SK-N-SH (cell line): Measurements from ENCODE around the gene IFT122. TPM values are rescaled to one million over a fixed set of nuclear protein-coding genes. Genes with fewer than 3 reads are reported as not detected.

ENCODE experiments used
- CTCF ChIA-PET: fragments of 300-600, 350-600 bp; formaldehyde crosslinking; extraction: SDS; loops from one replicate; lab custom pipeline; 2021; lab: Yijun Ruan, JAX
- POLR2A ChIA-PET: fragments of 350-600 bp; sonication (Branson Sonifier 250); formaldehyde crosslinking; extraction: SDS; loops from one replicate; lab custom pipeline; 2020; ENCODE audit warnings: antibody characterized with exemption, inconsistent platforms; lab: Yijun Ruan, JAX
- DNase-seq: peaks from one replicate; pipeline ENCODE4 v3.0.0; 2012
- H2AFZ ChIP-seq: fragments of 200-600 bp; sonication (generic); 2 replicates; pipeline ENCODE4 v1.8.1; 2016; ENCODE audit warnings: antibody characterized with exemption, mild to moderate bottlenecking, low read depth
- H3F3A ChIP-seq: fragments of 200-600 bp; sonication (generic); replicated peaks from 2 replicates; pipeline ENCODE3; 2016; ENCODE audit warnings: antibody characterized with exemption, mild to moderate bottlenecking; ENCODE audit not compliant: insufficient read depth
- H3K27ac ChIP-seq, 2 experiments: fragments of 200-500 bp in 1 of 2; fragments of 200-600 bp in 1 of 2; sonication (Bioruptor generic) in 1 of 2; sonication (generic), shearing (Covaris generic) in 1 of 2; 2 replicates each; pipeline versions ENCODE4 v1.5.1 to v1.6.1; 2014 to 2016; ENCODE audit warnings: low read depth in 2 of 2, inconsistent platforms in 1 of 2, low read length in 1 of 2, mild to moderate bottlenecking in 1 of 2, mixed read lengths in 1 of 2
- H3K27me3 ChIP-seq: fragments of 200-600 bp; sonication (generic), shearing (Covaris generic); 2 replicates; pipeline ENCODE4 v1.6.1; 2016; ENCODE audit warnings: mixed run types; ENCODE audit not compliant: insufficient read depth
- H3K36me3 ChIP-seq, 2 experiments: fragments of 200-500 bp in 1 of 2; fragments of 200-600 bp in 1 of 2; sonication (Bioruptor generic) in 1 of 2; sonication (generic) in 1 of 2; replicated peaks in 1 of 2; 2 replicates each; pipeline versions ENCODE3 to v1.5.1; 2014 to 2016; ENCODE audit warnings: low read length in 1 of 2, mild to moderate bottlenecking in 1 of 2; ENCODE audit not compliant: insufficient read depth in 2 of 2, control insufficient read depth in 1 of 2
- H3K4me1 ChIP-seq, 2 experiments: fragments of 200-500 bp in 1 of 2; fragments of 200-600 bp in 1 of 2; sonication (Bioruptor generic) in 1 of 2; sonication (generic), shearing (Covaris generic) in 1 of 2; 2 replicates each; pipeline versions ENCODE4 v1.5.1 to v1.6.1; 2014 to 2016; ENCODE audit warnings: low read depth in 1 of 2, low read length in 1 of 2, mixed run types in 1 of 2; ENCODE audit not compliant: insufficient read depth in 2 of 2, control insufficient read depth in 1 of 2
- H3K4me2 ChIP-seq: fragments of 200-600 bp; sonication (generic), shearing (Covaris generic); 2 replicates; pipeline ENCODE4 v1.6.1; 2017; ENCODE audit warnings: mixed run types
- H3K4me3 ChIP-seq, 2 experiments: fragments of 200-500 bp in 1 of 2; fragments of 200-600 bp in 1 of 2; sonication (Bioruptor generic) in 1 of 2; sonication (generic), shearing (Covaris generic) in 1 of 2; 2 replicates each; pipeline versions ENCODE4 v1.5.1 to v1.8.1; 2014 to 2016; ENCODE audit warnings: low read depth in 2 of 2, inconsistent platforms in 1 of 2, low read length in 1 of 2, mild to moderate bottlenecking in 1 of 2, mixed read lengths in 1 of 2, moderate library complexity in 1 of 2
- H3K79me2 ChIP-seq: fragments of 200-600 bp; sonication (generic); 2 replicates; pipeline ENCODE4 v1.8.1; 2017; ENCODE audit warnings: mild to moderate bottlenecking; ENCODE audit not compliant: insufficient read depth
- H3K9ac ChIP-seq: fragments of 200-600 bp; sonication (generic); 2 replicates; pipeline ENCODE4 v1.6.1; 2017; ENCODE audit warnings: mixed run types
- H3K9me2 ChIP-seq: fragments of 200-600 bp; sonication (generic); 2 replicates; pipeline ENCODE4 v1.6.1; 2017; ENCODE audit warnings: mixed run types
- H3K9me3 ChIP-seq: fragments of 200-600 bp; sonication (generic); 2 replicates; pipeline ENCODE4 v1.6.1; 2017; ENCODE audit warnings: mixed run types, mild to moderate bottlenecking, moderate library complexity
- H4K20me1 ChIP-seq: fragments of 200-600 bp; sonication (generic); 2 replicates; pipeline ENCODE4 v1.6.1; 2017; ENCODE audit warnings: mild to moderate bottlenecking, mixed run types; ENCODE audit not compliant: insufficient read depth
- CHD2 ChIP-seq: fragments of 150-350 bp; IDR thresholded peaks from 2 replicates; pipeline ENCODE4 v1.6.1; 2018; ENCODE audit warnings: low read length; ENCODE audit not compliant: partially characterized antibody
- EZH2phosphoT487 ChIP-seq: fragments of 200-600 bp; sonication (generic); IDR thresholded peaks from 2 replicates; pipeline ENCODE4 v1.6.1; 2017; ENCODE audit warnings: low read depth, mixed run types, mild to moderate bottlenecking, antibody characterized with exemption, moderate library complexity, borderline replicate concordance
- FOSL2 ChIP-seq: IDR thresholded peaks from 2 replicates; pipeline ENCODE4 v1.4.0; 2012; ENCODE audit warnings: low read depth, mild to moderate bottlenecking, moderate library complexity, borderline replicate concordance
- GATA2 ChIP-seq: sonication (generic); formaldehyde crosslinking; IDR thresholded peaks from 2 replicates; pipeline ENCODE4 v1.5.0; 2020; ENCODE audit warnings: mild to moderate bottlenecking, missing genetic modification reagents
- MXI1 ChIP-seq: IDR thresholded peaks from 2 replicates; pipeline ENCODE4 v1.6.1; 2012; ENCODE audit warnings: mild to moderate bottlenecking, low read depth, low read length, improper control_type of control experiment
- POLR2AphosphoS5 ChIP-seq: IDR thresholded peaks from 2 replicates; pipeline ENCODE4 v1.6.1; 2012; ENCODE audit warnings: low read depth, low read length
- RAD21 ChIP-seq: IDR thresholded peaks from 2 replicates; pipeline ENCODE4 v1.6.1; 2012; ENCODE audit warnings: mild to moderate bottlenecking, low read length
- RCOR1 ChIP-seq: fragments of 150-350 bp; IDR thresholded peaks from 2 replicates; pipeline ENCODE4 v1.6.1; 2017; ENCODE audit warnings: antibody characterized with exemption, low read length
- RFX5 ChIP-seq: IDR thresholded peaks from 2 replicates; pipeline ENCODE4 v1.6.1; 2012; ENCODE audit warnings: mild to moderate bottlenecking, improper control_type of control experiment, low read length
- WGBS: methylation state at CpG from one replicate; pipeline ENCODE4 v1.1.6; 2017; ENCODE audit warnings: low lambda C conversion rate; 5-methylcytosine and 5-hydroxymethylcytosine counted together
- polyA plus RNA-seq, 3 experiments: library from polyadenylated mRNA; depleted of rRNA; stranded (reverse); fragments of >200 nt; gene quantifications; 2 replicates each; pipeline ENCODE4 v1.2.3, GENCODE V29; 2012
- TF ChIP-seq, protein P1 (sequence below): fragments of 150-350 bp; IDR thresholded peaks from 2 replicates; pipeline ENCODE4 v1.6.1; 2017; ENCODE audit warnings: antibody characterized with exemption, low read length, low read depth, borderline replicate concordance
- TF ChIP-seq, protein P2 (sequence below): IDR thresholded peaks from 2 replicates; pipeline ENCODE4 v1.4.0; 2012; ENCODE audit warnings: low read depth
- TF ChIP-seq, protein P3 (sequence below): IDR thresholded peaks from 2 replicates; pipeline ENCODE4 v1.4.0; 2012; ENCODE audit warnings: low read depth, borderline replicate concordance
- TF ChIP-seq, protein P4 (sequence below): fragments of 200-600 bp; sonication (generic); IDR thresholded peaks from 2 replicates; pipeline ENCODE4 v1.6.1; 2017; ENCODE audit warnings: antibody characterized with exemption, mild to moderate bottlenecking, moderate library complexity

The IFT122 gene
- polyA plus RNA-seq, 1 of the 3 experiments (the other 2 are of a cell fraction): 20.1 TPM

DNA sequence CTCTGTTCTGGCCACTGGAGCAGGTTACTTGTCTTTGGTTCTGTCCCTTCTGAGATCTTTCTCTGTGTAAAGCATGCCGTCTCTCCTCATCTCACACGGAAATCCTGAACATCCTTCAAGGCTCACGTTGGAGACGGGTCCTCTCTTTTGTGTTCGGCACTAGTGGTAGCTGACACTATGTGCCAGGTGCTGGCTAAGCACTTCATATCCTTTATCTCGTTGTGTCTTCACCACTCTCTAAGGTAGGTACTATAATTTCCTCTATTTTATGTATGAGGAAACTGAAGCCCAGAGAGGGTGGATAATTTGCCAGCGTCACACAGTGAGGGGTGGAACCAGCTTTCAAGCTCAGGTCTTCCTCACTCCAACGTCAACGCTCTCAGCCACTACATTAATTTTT, 1.2 kb downstream of the IFT122 start:
- H3K27me3 ChIP-seq: no peaks in the 10 kb centered on the region
- TF ChIP-seq MXI1 (no peak), FOSL2 (no peak), GATA2 (CRISPR knock-in tag) (no peak), EZH2phosphoT487 (no peak), RFX5 (no peak)
- TF ChIP-seq, protein P1, sequence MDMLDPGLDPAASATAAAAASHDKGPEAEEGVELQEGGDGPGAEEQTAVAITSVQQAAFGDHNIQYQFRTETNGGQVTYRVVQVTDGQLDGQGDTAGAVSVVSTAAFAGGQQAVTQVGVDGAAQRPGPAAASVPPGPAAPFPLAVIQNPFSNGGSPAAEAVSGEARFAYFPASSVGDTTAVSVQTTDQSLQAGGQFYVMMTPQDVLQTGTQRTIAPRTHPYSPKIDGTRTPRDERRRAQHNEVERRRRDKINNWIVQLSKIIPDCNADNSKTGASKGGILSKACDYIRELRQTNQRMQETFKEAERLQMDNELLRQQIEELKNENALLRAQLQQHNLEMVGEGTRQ: no peak
- TF ChIP-seq, protein P2, sequence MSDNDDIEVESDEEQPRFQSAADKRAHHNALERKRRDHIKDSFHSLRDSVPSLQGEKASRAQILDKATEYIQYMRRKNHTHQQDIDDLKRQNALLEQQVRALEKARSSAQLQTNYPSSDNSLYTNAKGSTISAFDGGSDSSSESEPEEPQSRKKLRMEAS: no peak
- TF ChIP-seq, protein P3, sequence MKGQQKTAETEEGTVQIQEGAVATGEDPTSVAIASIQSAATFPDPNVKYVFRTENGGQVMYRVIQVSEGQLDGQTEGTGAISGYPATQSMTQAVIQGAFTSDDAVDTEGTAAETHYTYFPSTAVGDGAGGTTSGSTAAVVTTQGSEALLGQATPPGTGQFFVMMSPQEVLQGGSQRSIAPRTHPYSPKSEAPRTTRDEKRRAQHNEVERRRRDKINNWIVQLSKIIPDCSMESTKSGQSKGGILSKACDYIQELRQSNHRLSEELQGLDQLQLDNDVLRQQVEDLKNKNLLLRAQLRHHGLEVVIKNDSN: no peak
- H3K79me2 ChIP-seq: peaks cover 62% of the 10 kb centered on the region
- POLR2A ChIA-PET: interaction anchor here (1.0 to 2.3 kb wide), 2 partner anchors 117 to 125 kb away, joined by 4 to 12 read pairs; a partner anchor contains a TSS
- peaks cover 19 to 20% of the 10 kb centered on the region in 2 experiments for H3K36me3 ChIP-seq
- peak overlapping the region; percentile 82 to 93; a peak in 3 of 4 replicates for H3K4me3 ChIP-seq
- H2AFZ ChIP-seq: peak overlapping the region; percentile 57
- DNase-seq: no peak
- WGBS: 77% methylated on average over 9 of the region's 9 CpGs
- H3K4me2 ChIP-seq: peak overlapping the region; percentile 85
- CTCF ChIA-PET: no interaction called here
- H3K27ac ChIP-seq: peak overlapping the region; percentile 83 to 91
- H4K20me1 ChIP-seq: no peaks in the 10 kb centered on the region
- peaks cover 19 to 31% of the 10 kb centered on the region in 2 experiments; a peak in 3 of 4 replicates for H3K4me1 ChIP-seq
- H3K9ac ChIP-seq: peak overlapping the region; percentile 78; the same call in 1 of the 2 replicates
- H3K9me3 ChIP-seq: no peaks in the 10 kb centered on the region
- peaks cover 13% of the 10 kb centered on the region for H3F3A ChIP-seq
- H3K9me2 ChIP-seq: no peaks in the 10 kb centered on the region

DNA sequence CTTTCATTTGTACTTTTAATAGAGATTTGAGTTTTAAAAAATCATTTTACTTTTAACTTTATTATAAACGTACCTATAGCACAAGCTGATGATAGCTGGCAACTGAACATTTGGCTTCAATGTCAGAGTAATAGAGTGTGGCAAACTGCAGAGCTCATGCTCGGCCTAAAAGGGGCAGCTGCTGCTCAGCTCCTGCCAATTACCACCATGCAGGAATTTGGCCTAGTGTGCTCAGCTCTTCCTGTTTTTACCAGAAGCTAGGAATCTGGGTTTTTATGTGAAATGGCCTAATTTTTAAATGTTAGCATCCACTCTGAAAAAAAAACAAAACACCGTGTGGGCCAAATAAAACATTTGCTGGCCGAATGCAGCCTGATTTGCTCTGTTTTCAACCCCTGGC, 1.8 kb downstream of the IFT122 start:
- Histone ChIP-seq H3K9me2 (no peaks in the 10 kb centered on the region), H3K27me3 (no peaks in the 10 kb centered on the region), H3K4me1 (peaks cover 19 to 31% of the 10 kb centered on the region in 2 experiments; a peak in 3 of 4 replicates), H3K79me2 (peaks cover 65% of the 10 kb centered on the region), H3F3A (peaks cover 13% of the 10 kb centered on the region), H3K9me3 (no peaks in the 10 kb centered on the region), H3K4me2 (peak overlapping the region; percentile 85), H2AFZ (peak overlapping the region; percentile 25), H3K4me3 (peak overlapping the region in 1 of 2 experiments; percentile 93; a peak in 2 of 4 replicates), H4K20me1 (no peaks in the 10 kb centered on the region), H3K9ac (peak overlapping the region; percentile 27; the same call in 1 of the 2 replicates), H3K36me3 (peaks cover 14% of the 10 kb centered on the region in 2 experiments), H3K27ac (peak overlapping the region; percentile 83 to 91; a peak in 3 of 4 replicates)
- TF ChIP-seq MXI1 (peak; percentile 66; the same call in 1 of the 2 replicates), FOSL2 (no peak), RAD21 (peak; percentile 56), RCOR1 (peak; percentile 60), POLR2AphosphoS5 (no peak), CHD2 (peak; percentile 33)
- TF ChIP-seq, protein P4, sequence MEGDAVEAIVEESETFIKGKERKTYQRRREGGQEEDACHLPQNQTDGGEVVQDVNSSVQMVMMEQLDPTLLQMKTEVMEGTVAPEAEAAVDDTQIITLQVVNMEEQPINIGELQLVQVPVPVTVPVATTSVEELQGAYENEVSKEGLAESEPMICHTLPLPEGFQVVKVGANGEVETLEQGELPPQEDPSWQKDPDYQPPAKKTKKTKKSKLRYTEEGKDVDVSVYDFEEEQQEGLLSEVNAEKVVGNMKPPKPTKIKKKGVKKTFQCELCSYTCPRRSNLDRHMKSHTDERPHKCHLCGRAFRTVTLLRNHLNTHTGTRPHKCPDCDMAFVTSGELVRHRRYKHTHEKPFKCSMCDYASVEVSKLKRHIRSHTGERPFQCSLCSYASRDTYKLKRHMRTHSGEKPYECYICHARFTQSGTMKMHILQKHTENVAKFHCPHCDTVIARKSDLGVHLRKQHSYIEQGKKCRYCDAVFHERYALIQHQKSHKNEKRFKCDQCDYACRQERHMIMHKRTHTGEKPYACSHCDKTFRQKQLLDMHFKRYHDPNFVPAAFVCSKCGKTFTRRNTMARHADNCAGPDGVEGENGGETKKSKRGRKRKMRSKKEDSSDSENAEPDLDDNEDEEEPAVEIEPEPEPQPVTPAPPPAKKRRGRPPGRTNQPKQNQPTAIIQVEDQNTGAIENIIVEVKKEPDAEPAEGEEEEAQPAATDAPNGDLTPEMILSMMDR: 0 out of 2 replicates have a peak, but pooled peaks have one; percentile 7
- TF ChIP-seq, protein P2: peak; percentile 82; the same call in 1 of the 2 replicates
- ChIA-PET CTCF (no interaction called here), POLR2A (interaction anchor here (0.8 to 2.3 kb wide), 3 partner anchors 12 to 126 kb away, joined by 3 to 12 read pairs (median 4); a partner anchor contains a TSS)
- peak; percentile 41 for DNase-seq
- 27% methylated on average over 4 of the region's 4 CpGs for WGBS
